ENCODE data around the gene PCDHB13.
"Not testable (repeated sequence)": the region's sequence is repeated elsewhere in the genome, so short reads cannot be mapped to it uniquely, and the experiment has no call there.

DNA sequence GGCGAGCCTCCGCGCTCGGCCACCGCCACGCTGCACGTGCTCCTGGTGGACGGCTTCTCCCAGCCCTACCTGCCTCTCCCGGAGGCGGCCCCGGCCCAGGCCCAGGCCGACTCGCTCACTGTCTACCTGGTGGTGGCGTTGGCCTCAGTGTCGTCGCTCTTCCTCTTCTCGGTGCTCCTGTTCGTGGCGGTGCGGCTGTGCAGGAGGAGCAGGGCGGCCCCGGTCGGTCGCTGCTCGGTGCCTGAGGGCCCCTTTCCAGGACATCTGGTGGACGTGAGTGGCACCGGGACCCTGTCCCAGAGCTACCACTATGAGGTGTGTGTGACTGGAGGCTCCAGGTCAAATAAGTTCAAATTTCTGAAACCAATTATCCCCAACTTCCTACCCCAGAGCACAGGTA lies 2.9 kb upstream of the PCDHB13 start:
- TF ChIP-seq, protein P1, sequence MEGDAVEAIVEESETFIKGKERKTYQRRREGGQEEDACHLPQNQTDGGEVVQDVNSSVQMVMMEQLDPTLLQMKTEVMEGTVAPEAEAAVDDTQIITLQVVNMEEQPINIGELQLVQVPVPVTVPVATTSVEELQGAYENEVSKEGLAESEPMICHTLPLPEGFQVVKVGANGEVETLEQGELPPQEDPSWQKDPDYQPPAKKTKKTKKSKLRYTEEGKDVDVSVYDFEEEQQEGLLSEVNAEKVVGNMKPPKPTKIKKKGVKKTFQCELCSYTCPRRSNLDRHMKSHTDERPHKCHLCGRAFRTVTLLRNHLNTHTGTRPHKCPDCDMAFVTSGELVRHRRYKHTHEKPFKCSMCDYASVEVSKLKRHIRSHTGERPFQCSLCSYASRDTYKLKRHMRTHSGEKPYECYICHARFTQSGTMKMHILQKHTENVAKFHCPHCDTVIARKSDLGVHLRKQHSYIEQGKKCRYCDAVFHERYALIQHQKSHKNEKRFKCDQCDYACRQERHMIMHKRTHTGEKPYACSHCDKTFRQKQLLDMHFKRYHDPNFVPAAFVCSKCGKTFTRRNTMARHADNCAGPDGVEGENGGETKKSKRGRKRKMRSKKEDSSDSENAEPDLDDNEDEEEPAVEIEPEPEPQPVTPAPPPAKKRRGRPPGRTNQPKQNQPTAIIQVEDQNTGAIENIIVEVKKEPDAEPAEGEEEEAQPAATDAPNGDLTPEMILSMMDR (conservative IDR thresholded peaks at IDR 0.05 in 1 of 2, IDR thresholded peaks at IDR 0.05 in 1 of 2; ENCODE audit: extremely low read depth in 1 of 2, insufficient read depth in 1 of 2, low read depth in 1 of 2, low read length in 2 of 2) = not testable (repeated sequence)
- not testable (repeated sequence) for TF ChIP-seq EZH2 (IDR thresholded peaks at IDR 0.05; ENCODE audit: borderline replicate concordance, low read length)
